ENCODE results near the gene WNT11. TPM values are rescaled to one million over a fixed set of nuclear protein-coding genes. Genes with fewer than 3 reads are reported as not detected.

Gene WNT11
- total and polyA plus RNA-seq, 12 donors = 5.1 to 12.0 (median 7.7) TPM

GRCh38 chr11:76169473-76169896 lies 36.8 kb downstream of the WNT11 start:
- H3K27me3 ChIP-seq = no peaks in the 10 kb centered on the region
- H3K27ac ChIP-seq = no peak overlapping the region
- H3K4me3 ChIP-seq = no peak overlapping the region
- ATAC-seq (no peak), DNase-seq (no peak)
- intact Hi-C loops (cut with DNase I) = loop anchor here in 1 of 10 donors (10.0 kb wide), 1 partner anchor 375 kb away; no protein-coding TSS in a partner anchor
- TF ChIP-seq, protein P1, sequence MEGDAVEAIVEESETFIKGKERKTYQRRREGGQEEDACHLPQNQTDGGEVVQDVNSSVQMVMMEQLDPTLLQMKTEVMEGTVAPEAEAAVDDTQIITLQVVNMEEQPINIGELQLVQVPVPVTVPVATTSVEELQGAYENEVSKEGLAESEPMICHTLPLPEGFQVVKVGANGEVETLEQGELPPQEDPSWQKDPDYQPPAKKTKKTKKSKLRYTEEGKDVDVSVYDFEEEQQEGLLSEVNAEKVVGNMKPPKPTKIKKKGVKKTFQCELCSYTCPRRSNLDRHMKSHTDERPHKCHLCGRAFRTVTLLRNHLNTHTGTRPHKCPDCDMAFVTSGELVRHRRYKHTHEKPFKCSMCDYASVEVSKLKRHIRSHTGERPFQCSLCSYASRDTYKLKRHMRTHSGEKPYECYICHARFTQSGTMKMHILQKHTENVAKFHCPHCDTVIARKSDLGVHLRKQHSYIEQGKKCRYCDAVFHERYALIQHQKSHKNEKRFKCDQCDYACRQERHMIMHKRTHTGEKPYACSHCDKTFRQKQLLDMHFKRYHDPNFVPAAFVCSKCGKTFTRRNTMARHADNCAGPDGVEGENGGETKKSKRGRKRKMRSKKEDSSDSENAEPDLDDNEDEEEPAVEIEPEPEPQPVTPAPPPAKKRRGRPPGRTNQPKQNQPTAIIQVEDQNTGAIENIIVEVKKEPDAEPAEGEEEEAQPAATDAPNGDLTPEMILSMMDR (IDR thresholded peaks at IDR 0.05) = no peak
- peaks cover 0 to 7% (median 0%) of the 10 kb centered on the region in 9 donors for H3K4me1 ChIP-seq
- H3K36me3 ChIP-seq = no peaks in the 10 kb centered on the region
- 85 to 87% methylated on average over 15 of the region's 15 CpGs for WGBS, 2 donors
- H3K9me3 ChIP-seq = no peaks in the 10 kb centered on the region

GRCh38 chr11:76167590-76167989 lies 38.7 kb downstream of the WNT11 start:
- Histone ChIP-seq H3K9me3 (no peaks in the 10 kb centered on the region), H3K4me3 (no peak overlapping the region), H3K27me3 (no peaks in the 10 kb centered on the region), H3K36me3 (no peaks in the 10 kb centered on the region), H3K27ac (no peak overlapping the region), H3K4me1 (peaks cover 0 to 7% (median 0%) of the 10 kb centered on the region in 9 donors)
- peak in 1 of 8 donors; percentile 35 for ATAC-seq
- WGBS, 2 donors = 57 to 59% methylated on average over 13 of the region's 13 CpGs
- no peak for DNase-seq
- intact Hi-C loops (cut with DNase I) = loop anchor here in 1 of 10 donors (10.0 kb wide), 1 partner anchor 373 kb away; no protein-coding TSS in a partner anchor
- TF ChIP-seq, protein P1 (IDR thresholded peaks at IDR 0.05) = no peak

- Histone ChIP-seq H3K27ac (no peak overlapping the region), H3K4me1 (peaks cover 0 to 19% (median 11%) of the 10 kb centered on the region in 9 donors), H3K9me3 (no peaks in the 10 kb centered on the region), H3K36me3 (no peaks in the 10 kb centered on the region), H3K27me3 (no peaks in the 10 kb centered on the region), H3K4me3 (no peak overlapping the region)
- no peak for DNase-seq
- WGBS, 2 donors = 82 to 84% methylated on average over 6 of the region's 6 CpGs
- no peak for ATAC-seq
- TF ChIP-seq, protein P1 (IDR thresholded peaks at IDR 0.05) = no peak
- intact Hi-C loops (cut with DNase I) = loop anchor here in 1 of 10 donors (10.0 kb wide), 1 partner anchor 372 kb away; no protein-coding TSS in a partner anchor
Observed at GRCh38 chr11:76166314-76166713, 40.0 kb downstream of the WNT11 start.

GRCh38 chr11:76164861-76165751 lies 41.2 kb downstream of the WNT11 start:
- peaks cover 0 to 26% (median 17%) of the 10 kb centered on the region in 9 donors for H3K4me1 ChIP-seq
- no peak for ATAC-seq

More at GRCh38 chr11:76164861-76165751, 41.2 kb downstream of the WNT11 start:
- Histone ChIP-seq H3K4me3 (no peak overlapping the region), H3K36me3 (no peaks in the 10 kb centered on the region), H3K9me3 (no peaks in the 10 kb centered on the region), H3K27ac (no peak overlapping the region), H3K27me3 (no peaks in the 10 kb centered on the region)
- WGBS, 2 donors = 88 to 92% methylated on average over 48 to 50 of the region's 50 CpGs
- TF ChIP-seq, protein P1 (IDR thresholded peaks at IDR 0.05) = no peak
- DNase-seq = no peak
- intact Hi-C loops (cut with DNase I) = loop anchor here in 1 of 10 donors (10.0 kb wide), 1 partner anchor 370 kb away; no protein-coding TSS in a partner anchor
